HS-27A (cell line): ENCODE measurements around the gene CHRD.
"Not testable (repeated sequence)": the region's sequence is repeated elsewhere in the genome, so short reads cannot be mapped to it uniquely, and the experiment has no call there.

Experiments
- DNase-seq: peaks from one replicate; pipeline ENCODE4 v3.0.0-alpha.2; 2012; ENCODE audit warnings: low read depth, missing footprints

Gene CHRD

DNA sequence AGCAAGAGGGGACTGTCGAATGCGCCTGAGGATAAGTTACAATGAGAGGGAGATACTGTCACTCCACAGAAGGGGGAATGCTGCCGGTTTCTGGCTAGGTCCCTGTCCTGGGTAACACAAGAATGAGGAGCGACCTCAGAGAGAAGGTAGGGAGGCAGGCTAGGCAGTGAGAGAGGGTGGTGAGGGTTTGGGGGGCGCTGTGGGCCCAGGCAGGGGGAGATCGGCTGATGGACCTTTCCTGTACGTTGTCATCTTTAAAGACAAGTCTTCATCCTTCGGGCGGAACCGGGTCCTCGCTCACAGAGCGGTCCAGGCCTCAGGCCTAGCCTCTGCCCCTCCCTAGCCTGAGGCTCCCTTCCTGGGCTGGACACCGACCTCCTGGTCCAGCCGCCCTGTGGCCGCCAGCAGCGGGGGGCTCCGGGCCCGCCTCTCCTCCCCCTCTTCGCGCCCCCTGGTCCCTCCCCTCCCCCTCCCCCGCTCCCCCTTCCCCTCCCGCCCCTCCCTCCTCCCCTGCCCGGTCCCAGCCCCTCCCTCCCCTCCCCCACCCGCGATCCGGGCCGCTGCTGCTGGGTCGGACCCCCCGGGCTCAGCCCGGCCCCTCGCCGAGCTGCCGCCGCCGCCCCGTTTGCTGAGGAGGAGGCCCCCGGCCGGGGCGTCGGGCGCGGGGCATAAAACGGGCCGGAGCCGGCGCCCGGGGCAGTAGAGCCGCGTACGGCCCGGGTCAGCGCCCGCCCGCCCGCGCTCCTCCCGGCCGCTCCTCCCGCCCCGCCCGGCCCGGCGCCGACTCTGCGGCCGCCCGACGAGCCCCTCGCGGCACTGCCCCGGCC lies at the start of gene CHRD:
TSS of gene CHRD (plus strand) at position 697 of the 827 bp plus-strand sequence. CDS start 265 bp downstream, outside the sequence.
- DNase-seq, result no peak

GRCh38 chr3:184332370-184333090 lies 47.3 kb upstream of the CHRD start:
- DNase-seq, result peak; percentile 30

GRCh38 chr3:184333190-184333589 lies 46.7 kb upstream of the CHRD start:
- no peak for DNase-seq

DNA sequence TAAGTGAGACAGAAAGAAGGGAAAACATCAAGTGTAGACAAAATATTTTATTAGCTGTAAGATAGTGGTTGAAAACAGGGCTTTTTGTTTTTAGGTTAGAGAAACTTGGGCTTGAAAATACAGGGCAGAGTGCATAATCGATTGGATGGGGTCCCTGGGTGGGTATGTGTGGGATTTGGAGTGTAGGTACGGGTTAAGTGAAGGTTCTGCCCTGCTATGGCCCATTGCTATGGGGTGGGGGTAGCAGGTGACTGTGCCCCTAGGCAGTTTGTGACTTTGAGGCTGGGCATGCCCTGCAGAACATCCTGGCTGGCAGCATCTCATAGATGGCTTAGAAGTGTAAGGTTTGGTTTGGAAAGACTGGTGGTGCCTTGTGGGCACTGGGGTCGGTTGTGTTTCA lies 46.2 kb upstream of the CHRD start:
- DNase-seq, result no peak

DNA sequence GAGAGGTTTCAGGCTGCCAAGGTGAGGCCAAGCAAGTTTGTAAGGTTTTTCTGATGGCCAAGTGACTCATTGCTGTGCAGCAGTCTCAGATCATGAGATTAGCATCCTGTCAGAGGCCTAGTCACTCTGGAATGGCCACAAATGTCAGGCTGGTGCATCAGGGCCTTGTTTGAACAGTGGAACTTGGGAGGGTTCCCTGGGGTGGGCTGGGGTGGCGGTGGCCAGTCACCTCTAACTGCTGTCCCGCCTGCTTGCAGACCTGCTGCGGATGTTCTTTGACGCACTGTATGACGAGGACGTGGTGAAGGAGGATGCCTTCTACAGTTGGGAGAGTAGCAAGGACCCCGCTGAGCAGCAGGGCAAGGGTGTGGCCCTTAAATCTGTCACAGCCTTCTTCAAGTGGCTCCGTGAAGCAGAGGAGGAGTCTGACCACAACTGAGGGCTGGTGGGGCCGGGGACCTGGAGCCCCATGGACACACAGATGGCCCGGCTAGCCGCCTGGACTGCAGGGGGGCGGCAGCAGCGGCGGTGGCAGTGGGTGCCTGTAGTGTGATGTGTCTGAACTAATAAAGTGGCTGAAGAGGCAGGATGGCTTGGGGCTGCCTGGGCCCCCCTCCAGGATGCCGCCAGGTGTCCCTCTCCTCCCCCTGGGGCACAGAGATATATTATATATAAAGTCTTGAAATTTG lies 45.2 kb upstream of the CHRD start:
- no peak for DNase-seq

GRCh38 chr3:184335291-184335660 lies 44.6 kb upstream of the CHRD start:
- DNase-seq, result no peak

- DNase-seq, result no peak
Measured at GRCh38 chr3:184335661-184336546, 44.0 kb upstream of the CHRD start.

- no peak for DNase-seq
Measured at GRCh38 chr3:184336547-184337398, 43.1 kb upstream of the CHRD start.

DNA sequence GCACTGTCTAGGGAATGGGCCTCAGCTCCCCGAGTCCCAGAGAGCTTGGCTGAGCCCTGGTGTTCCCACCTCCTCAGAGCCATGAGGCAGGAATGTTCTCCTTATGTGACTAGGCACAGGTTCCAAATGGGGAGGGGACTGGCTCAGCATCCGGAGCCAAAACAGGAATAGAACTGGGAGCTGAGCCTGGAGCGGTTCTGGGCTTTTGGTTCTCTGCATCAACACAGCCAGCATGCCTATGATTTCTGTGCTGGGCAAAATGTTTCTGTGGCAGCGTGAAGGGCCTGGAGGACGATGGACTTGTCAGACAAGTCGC lies 42.5 kb upstream of the CHRD start, which contains the start of gene FAM131A:
TSS of gene FAM131A (plus strand) at position 202 of the 316 bp plus-strand sequence. CDS start at position 233, 31 bp downstream.
- DNase-seq, result no peak

GRCh38 chr3:184337981-184338380 lies 41.9 kb upstream of the CHRD start:
- no peak for DNase-seq

GRCh38 chr3:184338511-184338945 lies 41.3 kb upstream of the CHRD start:
- DNase-seq, result no peak

- no peak for DNase-seq
Measured at GRCh38 chr3:184339001-184339400, 40.9 kb upstream of the CHRD start.

- DNase-seq, result not testable (repeated sequence)
Measured at GRCh38 chr3:184339451-184340135, 40.3 kb upstream of the CHRD start.

DNA sequence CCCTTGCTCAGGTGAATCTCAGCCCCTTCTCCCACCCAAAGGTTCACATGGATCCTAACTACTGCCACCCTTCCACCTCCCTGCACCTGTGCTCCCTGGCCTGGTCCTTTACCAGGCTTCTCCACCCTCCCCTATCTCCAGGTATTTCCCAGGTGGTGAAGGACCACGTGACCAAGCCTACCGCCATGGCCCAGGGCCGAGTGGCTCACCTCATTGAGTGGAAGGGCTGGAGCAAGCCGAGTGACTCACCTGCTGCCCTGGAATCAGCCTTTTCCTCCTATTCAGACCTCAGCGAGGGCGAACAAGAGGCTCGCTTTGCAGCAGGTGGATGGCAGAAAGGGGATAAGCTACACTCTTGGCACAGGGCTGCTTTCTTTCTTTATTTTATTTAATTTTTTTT lies 37.9 kb upstream of the CHRD start:
- no peak for DNase-seq

GRCh38 chr3:184343200-184343876 lies 36.5 kb upstream of the CHRD start:
- no peak for DNase-seq

DNA sequence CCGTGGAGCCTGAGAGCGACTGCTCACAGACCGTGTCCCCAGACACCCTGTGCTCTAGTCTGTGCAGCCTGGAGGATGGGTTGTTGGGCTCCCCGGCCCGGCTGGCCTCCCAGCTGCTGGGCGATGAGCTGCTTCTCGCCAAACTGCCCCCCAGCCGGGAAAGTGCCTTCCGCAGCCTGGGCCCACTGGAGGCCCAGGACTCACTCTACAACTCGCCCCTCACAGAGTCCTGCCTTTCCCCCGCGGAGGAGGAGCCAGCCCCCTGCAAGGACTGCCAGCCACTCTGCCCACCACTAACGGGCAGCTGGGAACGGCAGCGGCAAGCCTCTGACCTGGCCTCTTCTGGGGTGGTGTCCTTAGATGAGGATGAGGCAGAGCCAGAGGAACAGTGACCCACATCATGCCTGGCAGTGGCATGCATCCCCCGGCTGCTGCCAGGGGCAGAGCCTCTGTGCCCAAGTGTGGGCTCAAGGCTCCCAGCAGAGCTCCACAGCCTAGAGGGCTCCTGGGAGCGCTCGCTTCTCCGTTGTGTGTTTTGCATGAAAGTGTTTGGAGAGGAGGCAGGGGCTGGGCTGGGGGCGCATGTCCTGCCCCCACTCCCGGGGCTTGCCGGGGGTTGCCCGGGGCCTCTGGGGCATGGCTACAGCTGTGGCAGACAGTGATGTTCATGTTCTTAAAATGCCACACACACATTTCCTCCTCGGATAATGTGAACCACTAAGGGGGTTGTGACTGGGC lies 35.1 kb upstream of the CHRD start:
- no peak for DNase-seq

DNA sequence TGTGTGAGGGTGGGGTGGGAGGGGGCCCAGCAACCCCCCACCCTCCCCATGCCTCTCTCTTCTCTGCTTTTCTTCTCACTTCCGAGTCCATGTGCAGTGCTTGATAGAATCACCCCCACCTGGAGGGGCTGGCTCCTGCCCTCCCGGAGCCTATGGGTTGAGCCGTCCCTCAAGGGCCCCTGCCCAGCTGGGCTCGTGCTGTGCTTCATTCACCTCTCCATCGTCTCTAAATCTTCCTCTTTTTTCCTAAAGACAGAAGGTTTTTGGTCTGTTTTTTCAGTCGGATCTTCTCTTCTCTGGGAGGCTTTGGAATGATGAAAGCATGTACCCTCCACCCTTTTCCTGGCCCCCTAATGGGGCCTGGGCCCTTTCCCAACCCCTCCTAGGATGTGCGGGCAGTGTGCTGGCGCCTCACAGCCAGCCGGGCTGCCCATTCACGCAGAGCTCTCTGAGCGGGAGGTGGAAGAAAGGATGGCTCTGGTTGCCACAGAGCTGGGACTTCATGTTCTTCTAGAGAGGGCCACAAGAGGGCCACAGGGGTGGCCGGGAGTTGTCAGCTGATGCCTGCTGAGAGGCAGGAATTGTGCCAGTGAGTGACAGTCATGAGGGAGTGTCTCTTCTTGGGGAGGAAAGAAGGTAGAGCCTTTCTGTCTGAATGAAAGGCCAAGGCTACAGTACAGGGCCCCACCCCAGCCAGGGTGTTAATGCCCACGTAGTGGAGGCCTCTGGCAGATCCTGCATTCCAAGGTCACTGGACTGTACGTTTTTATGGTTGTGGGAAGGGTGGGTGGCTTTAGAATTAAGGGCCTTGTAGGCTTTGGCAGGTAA lies 34.3 kb upstream of the CHRD start:
- DNase-seq, result no peak
